ENCODE data around the gene BICD1.
A peak's percentile ranks its signal among the peaks of the same experiment; 100 is the strongest.

BICD1 gene

GRCh38 chr12:32413412-32413811 is 306.8 kb downstream of the BICD1 start:
- no peak overlapping the region for H3K4me3 ChIP-seq (ENCODE audit: low read length)
- no peak for DNase-seq (ENCODE audit: low read depth)
- TF ChIP-seq CTCF (IDR thresholded peaks at IDR 0.05; ENCODE audit: insufficient read depth, low read depth, low read length, missing control alignments), result no peak

GRCh38 chr12:32418221-32418620 is 311.6 kb downstream of the BICD1 start:
- no peak for TF ChIP-seq CTCF (IDR thresholded peaks at IDR 0.05; ENCODE audit: insufficient read depth, low read depth, low read length, missing control alignments)
- H3K4me3 ChIP-seq (ENCODE audit: low read length), result no peak overlapping the region
- DNase-seq (ENCODE audit: low read depth), result no peak

GRCh38 chr12:32418903-32419519 is 312.4 kb downstream of the BICD1 start:
- no peak for DNase-seq (ENCODE audit: low read depth)
- TF ChIP-seq CTCF (IDR thresholded peaks at IDR 0.05; ENCODE audit: insufficient read depth, low read depth, low read length, missing control alignments), result no peak
- no peak overlapping the region for H3K4me3 ChIP-seq (ENCODE audit: low read length)

- no peak for TF ChIP-seq CTCF (IDR thresholded peaks at IDR 0.05; ENCODE audit: insufficient read depth, low read depth, low read length, missing control alignments)
- DNase-seq (ENCODE audit: low read depth), result peak; percentile 27
- H3K4me3 ChIP-seq (ENCODE audit: low read length), result no peak overlapping the region
These were observed 312.9 kb downstream of the BICD1 start for GRCh38 chr12:32419520-32419960.

- H3K4me3 ChIP-seq (ENCODE audit: low read length), result no peak overlapping the region
- DNase-seq (ENCODE audit: low read depth), result no peak
- TF ChIP-seq CTCF (IDR thresholded peaks at IDR 0.05; ENCODE audit: insufficient read depth, low read depth, low read length, missing control alignments), result no peak
These were observed 313.7 kb downstream of the BICD1 start for GRCh38 chr12:32420356-32420755.

GRCh38 chr12:32423559-32423958 is 316.9 kb downstream of the BICD1 start:
- no peak for DNase-seq (ENCODE audit: low read depth)
- H3K4me3 ChIP-seq (ENCODE audit: low read length), result no peak overlapping the region
- TF ChIP-seq CTCF (IDR thresholded peaks at IDR 0.05; ENCODE audit: insufficient read depth, low read depth, low read length, missing control alignments), result no peak

GRCh38 chr12:32431025-32431424 is 324.4 kb downstream of the BICD1 start:
- DNase-seq (ENCODE audit: low read depth), result no peak
- TF ChIP-seq CTCF (IDR thresholded peaks at IDR 0.05; ENCODE audit: insufficient read depth, low read depth, low read length, missing control alignments), result no peak
- no peak overlapping the region for H3K4me3 ChIP-seq (ENCODE audit: low read length)
